ENCODE data around the gene PLAC1.

The PLAC1 gene

DNA sequence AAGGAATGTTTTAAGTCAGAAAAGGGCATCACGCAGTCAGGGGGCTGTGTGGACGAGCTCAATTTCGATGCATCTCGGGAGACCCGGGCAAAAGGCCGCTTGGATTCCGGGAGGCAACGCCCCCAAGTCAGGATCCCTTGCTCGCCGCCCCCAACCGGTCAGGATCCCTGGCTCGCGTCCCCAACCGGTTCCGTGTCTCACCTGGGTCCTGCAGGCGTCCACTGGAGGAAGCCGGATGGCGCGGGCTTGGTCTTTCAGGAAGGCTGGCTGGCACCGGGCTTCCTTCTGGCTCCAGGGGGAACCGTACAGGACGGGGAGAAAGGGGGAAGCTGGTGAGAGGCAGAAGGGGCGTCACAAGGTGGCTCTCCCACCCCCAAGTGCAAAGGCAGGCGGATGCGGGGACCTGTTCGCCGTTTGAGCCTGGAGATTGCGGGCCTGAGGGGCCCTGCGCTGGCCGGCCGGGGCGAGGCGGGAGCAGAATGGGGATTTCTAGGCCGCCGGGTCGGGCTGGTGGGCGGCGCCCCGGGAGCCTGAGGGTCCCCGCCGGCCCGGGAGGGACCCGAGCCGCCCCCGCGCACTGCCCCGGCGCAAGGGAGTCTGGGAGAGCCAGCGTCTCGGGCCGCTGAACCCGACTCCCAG is 113.6 kb downstream of the PLAC1 start:
- Histone ChIP-seq H3K36me3 (ENCODE audit: control insufficient read depth, insufficient read depth, low read length) (no peaks in the 10 kb centered on the region), H3K27me3 (ENCODE audit: control insufficient read depth, insufficient read depth, low read length) (peaks cover 54% of the 10 kb centered on the region), H3K9me3 (ENCODE audit: control insufficient read depth, low read length) (no peaks in the 10 kb centered on the region), H3K4me1 (ENCODE audit: control insufficient read depth, insufficient read depth, low read length) (no peaks in the 10 kb centered on the region), H3K4me3 (ENCODE audit: low read length) (no peak overlapping the region), H3K9ac (ENCODE audit: low read length) (no peak overlapping the region)

DNA sequence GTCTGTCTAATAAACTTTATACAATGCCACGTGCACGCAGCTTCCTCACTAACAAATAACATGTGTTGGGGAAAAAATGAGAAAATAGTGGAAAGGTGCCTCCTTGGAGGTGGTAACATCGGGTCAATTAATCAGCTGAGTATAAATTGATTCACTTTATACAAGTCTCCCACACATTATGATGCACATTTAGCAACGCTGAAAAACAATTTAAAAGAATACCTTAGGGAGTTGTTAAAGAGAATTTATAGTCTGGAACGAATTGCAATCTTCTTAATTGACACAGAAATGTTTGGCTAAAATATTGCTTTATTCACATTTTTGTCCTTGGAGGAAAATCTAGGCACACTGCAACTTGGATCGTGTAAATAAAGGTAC is 114.1 kb downstream of the PLAC1 start:
- Histone ChIP-seq H3K27me3 (ENCODE audit: control insufficient read depth, insufficient read depth, low read length) (peaks cover 49% of the 10 kb centered on the region), H3K9me3 (ENCODE audit: control insufficient read depth, low read length) (no peaks in the 10 kb centered on the region), H3K4me1 (ENCODE audit: control insufficient read depth, insufficient read depth, low read length) (no peaks in the 10 kb centered on the region), H3K9ac (ENCODE audit: low read length) (no peak overlapping the region), H3K4me3 (ENCODE audit: low read length) (no peak overlapping the region), H3K36me3 (ENCODE audit: control insufficient read depth, insufficient read depth, low read length) (no peaks in the 10 kb centered on the region)

DNA sequence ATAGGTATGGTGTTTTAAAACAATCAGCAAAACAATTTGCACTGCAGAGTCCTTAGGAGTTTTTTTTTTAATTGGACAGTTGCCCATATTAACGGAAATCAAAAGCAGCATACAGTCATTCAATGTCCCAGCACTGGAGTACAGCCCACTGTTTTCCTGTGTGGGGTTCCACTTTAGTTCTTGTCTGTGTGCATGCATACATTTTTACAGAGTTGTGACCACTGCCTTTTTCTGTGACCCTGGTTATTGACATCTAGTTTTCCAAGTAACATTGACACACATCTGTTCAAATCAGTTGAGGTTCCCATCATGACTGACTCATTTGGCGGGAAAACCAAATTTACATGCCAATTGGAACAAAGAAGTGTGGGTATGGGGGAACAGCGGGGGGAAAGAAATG is 115.0 kb downstream of the PLAC1 start:
- Histone ChIP-seq H3K4me1 (ENCODE audit: control insufficient read depth, insufficient read depth, low read length) (no peaks in the 10 kb centered on the region), H3K4me3 (ENCODE audit: low read length) (no peak overlapping the region), H3K27me3 (ENCODE audit: control insufficient read depth, insufficient read depth, low read length) (peaks cover 41% of the 10 kb centered on the region), H3K9me3 (ENCODE audit: control insufficient read depth, low read length) (no peaks in the 10 kb centered on the region), H3K36me3 (ENCODE audit: control insufficient read depth, insufficient read depth, low read length) (no peaks in the 10 kb centered on the region), H3K9ac (ENCODE audit: low read length) (no peak overlapping the region)

DNA sequence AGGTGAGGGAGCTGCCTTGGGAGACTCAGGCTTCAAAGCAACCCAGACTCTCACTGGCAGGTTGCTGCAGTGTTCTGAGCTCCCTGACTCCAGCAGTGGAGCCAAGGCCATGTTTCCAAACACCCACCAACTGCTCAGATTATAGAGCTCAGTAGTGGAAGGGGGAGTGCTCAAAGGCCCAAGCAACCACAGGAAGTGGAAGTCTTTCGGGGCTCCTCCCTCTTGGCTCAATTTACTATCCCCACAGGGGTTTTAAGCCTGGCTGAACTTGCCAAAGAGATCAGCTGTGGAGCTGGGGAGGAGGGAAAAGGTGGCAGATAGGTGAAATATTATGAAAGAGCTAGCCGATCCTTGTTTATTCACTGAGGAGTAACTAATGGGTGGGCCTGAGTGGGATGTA is 115.8 kb downstream of the PLAC1 start:
- H3K27me3 ChIP-seq (ENCODE audit: control insufficient read depth, insufficient read depth, low read length), result peaks cover 33% of the 10 kb centered on the region
- H3K9ac ChIP-seq (ENCODE audit: low read length), result no peak overlapping the region
- no peaks in the 10 kb centered on the region for H3K4me1 ChIP-seq (ENCODE audit: control insufficient read depth, insufficient read depth, low read length)
- no peaks in the 10 kb centered on the region for H3K36me3 ChIP-seq (ENCODE audit: control insufficient read depth, insufficient read depth, low read length)
- H3K9me3 ChIP-seq (ENCODE audit: control insufficient read depth, low read length), result no peaks in the 10 kb centered on the region
- H3K4me3 ChIP-seq (ENCODE audit: low read length), result no peak overlapping the region

DNA sequence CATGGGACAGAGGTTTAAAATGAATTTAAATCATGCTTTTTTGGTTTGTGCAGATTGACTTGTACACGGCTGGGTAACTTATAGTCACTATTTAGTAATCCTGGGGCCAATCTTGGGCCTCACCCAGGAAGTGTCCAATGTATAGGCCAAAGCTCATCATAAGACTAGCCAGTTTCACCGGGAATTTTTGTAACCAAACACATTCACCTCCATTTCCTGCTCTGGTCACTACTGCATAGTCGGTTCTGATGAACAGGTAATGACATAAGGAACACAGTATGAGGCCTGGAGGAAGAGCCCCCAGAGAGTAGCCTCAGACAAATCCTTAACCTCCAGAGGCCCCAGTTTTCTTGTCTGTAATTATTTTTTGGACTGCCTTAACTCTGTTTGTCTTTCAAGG is 116.4 kb downstream of the PLAC1 start:
- Histone ChIP-seq H3K9ac (ENCODE audit: low read length) (no peak overlapping the region), H3K4me3 (ENCODE audit: low read length) (no peak overlapping the region), H3K4me1 (ENCODE audit: control insufficient read depth, insufficient read depth, low read length) (peaks cover 3% of the 10 kb centered on the region), H3K27me3 (ENCODE audit: control insufficient read depth, insufficient read depth, low read length) (peaks cover 27% of the 10 kb centered on the region), H3K36me3 (ENCODE audit: control insufficient read depth, insufficient read depth, low read length) (no peaks in the 10 kb centered on the region), H3K9me3 (ENCODE audit: control insufficient read depth, low read length) (no peaks in the 10 kb centered on the region)

DNA sequence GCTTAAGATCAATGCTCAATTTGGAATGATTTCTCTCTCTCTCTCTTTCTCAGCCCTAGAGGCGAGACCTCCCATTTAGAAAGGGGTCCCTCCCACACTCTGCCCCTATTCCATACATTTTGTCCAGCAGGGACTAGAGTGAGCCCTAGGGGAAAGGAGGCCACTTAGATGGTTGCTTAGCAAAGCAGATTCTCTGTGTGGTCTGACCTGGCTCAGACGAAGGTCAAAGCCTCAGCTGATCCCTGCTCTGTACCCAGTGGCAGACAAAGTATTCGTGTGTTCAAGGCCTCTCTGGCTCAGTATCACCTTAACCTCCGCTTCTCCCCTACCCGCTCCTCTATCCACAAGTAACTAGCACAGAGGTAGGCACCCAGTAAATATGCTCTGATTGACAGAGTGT is 120.0 kb downstream of the PLAC1 start:
- Histone ChIP-seq H3K9ac (ENCODE audit: low read length) (no peak overlapping the region), H3K36me3 (ENCODE audit: control insufficient read depth, insufficient read depth, low read length) (no peaks in the 10 kb centered on the region), H3K9me3 (ENCODE audit: control insufficient read depth, low read length) (no peaks in the 10 kb centered on the region), H3K4me1 (ENCODE audit: control insufficient read depth, insufficient read depth, low read length) (peaks cover 3% of the 10 kb centered on the region), H3K27me3 (ENCODE audit: control insufficient read depth, insufficient read depth, low read length) (no peaks in the 10 kb centered on the region), H3K4me3 (ENCODE audit: low read length) (no peak overlapping the region)

DNA sequence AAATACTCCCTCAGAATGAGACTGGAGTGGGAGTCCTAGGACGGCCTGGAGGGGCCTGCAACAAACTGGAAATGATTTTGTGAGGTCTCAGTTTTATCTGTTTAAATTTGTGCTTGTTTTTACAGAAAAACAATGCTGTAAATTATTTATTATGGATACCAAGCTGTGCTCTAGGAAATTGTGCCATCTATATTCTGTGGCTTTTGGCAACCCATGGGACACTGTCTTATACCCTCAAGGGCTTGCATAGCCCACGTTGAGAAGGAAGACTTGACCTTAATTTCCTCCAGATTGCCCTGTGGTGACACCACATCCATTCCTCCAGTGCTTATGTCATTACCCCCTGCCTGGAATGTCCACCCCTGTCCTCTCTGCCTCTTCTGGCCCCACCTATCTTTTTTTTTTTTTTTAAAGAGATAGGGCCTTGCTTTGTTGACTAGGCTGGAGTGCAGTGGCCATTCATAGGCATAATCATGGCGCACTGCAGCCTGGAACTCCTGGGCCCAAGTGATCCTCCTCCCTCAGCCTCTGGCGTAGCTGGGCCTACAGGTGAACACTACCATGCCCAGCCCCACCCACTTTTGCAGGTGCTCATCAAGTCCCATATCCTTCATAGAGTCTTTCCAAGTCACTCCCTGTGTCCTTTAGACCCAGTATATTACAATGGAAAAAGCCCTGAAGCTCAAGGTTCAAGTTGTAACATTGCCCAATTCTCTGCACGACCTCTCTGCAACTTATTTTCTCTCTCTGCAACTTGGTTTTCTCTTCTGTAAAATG is 120.9 kb downstream of the PLAC1 start:
- Histone ChIP-seq H3K36me3 (ENCODE audit: control insufficient read depth, insufficient read depth, low read length) (no peaks in the 10 kb centered on the region), H3K9ac (ENCODE audit: low read length) (no peak overlapping the region), H3K4me1 (ENCODE audit: control insufficient read depth, insufficient read depth, low read length) (peaks cover 3% of the 10 kb centered on the region), H3K27me3 (ENCODE audit: control insufficient read depth, insufficient read depth, low read length) (no peaks in the 10 kb centered on the region), H3K4me3 (ENCODE audit: low read length) (no peak overlapping the region), H3K9me3 (ENCODE audit: control insufficient read depth, low read length) (no peaks in the 10 kb centered on the region)

DNA sequence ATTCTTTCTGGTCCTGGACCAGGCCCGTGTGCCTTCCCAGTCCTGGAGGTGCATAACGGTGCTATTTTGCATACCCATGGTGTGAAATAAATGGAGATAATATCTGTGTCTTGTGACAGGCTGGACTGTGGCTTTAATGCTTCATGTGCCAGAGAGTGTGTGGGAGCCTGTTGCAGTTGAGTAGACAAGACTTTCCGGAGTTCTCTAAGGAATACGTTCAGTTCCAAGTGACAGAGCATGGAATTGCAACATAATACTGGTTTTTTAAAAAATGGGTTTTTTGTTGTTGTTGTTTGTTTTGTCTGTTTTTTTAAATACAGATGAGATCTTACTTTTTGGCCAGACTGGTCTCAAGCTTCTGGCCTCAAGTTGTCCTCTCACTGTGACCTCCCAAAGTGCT is 124.3 kb downstream of the PLAC1 start:
- Histone ChIP-seq H3K9ac (ENCODE audit: low read length) (no peak overlapping the region), H3K27me3 (ENCODE audit: control insufficient read depth, insufficient read depth, low read length) (no peaks in the 10 kb centered on the region), H3K9me3 (ENCODE audit: control insufficient read depth, low read length) (no peaks in the 10 kb centered on the region), H3K4me1 (ENCODE audit: control insufficient read depth, insufficient read depth, low read length) (peaks cover 6% of the 10 kb centered on the region), H3K4me3 (ENCODE audit: low read length) (no peak overlapping the region), H3K36me3 (ENCODE audit: control insufficient read depth, insufficient read depth, low read length) (no peaks in the 10 kb centered on the region)

DNA sequence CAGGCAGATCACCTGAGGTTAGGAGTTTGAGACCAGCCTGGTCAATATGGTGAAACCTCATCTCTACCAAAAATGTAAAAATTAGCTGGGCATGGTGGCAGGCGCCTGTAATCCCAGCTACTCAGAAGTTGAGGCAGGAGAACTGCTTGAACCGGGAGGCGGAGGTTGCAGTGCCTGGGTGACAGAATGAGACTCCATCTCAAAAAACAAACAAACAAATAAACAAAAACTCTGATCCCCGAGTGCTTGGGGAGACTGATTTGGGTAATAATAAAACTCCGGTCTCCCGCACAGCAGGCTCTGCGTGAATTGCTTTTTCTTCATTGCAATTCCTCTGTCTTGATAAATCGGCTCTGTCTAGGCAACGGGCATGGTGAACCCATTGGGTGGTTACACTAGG is 124.9 kb downstream of the PLAC1 start:
- H3K9ac ChIP-seq (ENCODE audit: low read length), result no peak overlapping the region
- no peak overlapping the region for H3K4me3 ChIP-seq (ENCODE audit: low read length)
- H3K36me3 ChIP-seq (ENCODE audit: control insufficient read depth, insufficient read depth, low read length), result no peaks in the 10 kb centered on the region
- no peaks in the 10 kb centered on the region for H3K27me3 ChIP-seq (ENCODE audit: control insufficient read depth, insufficient read depth, low read length)
- H3K4me1 ChIP-seq (ENCODE audit: control insufficient read depth, insufficient read depth, low read length), result peaks cover 6% of the 10 kb centered on the region
- H3K9me3 ChIP-seq (ENCODE audit: control insufficient read depth, low read length), result no peaks in the 10 kb centered on the region

DNA sequence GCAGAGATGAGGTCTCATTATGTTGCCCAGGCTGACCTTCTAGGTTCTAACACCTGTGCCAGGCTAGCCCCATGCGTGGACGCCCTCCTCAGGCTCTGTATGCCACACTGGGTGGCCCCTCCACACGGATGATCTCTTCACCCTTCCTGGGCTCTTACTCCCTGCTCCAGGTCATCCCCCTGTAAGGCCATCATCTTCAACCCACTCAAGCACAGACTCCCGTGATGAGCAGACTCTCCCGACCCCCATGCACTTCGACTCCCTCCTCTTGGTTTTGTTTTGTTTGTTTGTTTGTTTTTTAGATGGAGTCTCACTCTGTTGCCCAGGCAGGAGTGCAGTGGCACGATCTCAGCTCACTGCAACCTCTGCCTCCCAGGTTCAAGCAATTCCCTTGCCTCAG is 127.4 kb downstream of the PLAC1 start:
- Histone ChIP-seq H3K27me3 (ENCODE audit: control insufficient read depth, insufficient read depth, low read length) (no peaks in the 10 kb centered on the region), H3K4me1 (ENCODE audit: control insufficient read depth, insufficient read depth, low read length) (peaks cover 4% of the 10 kb centered on the region), H3K9me3 (ENCODE audit: control insufficient read depth, low read length) (no peaks in the 10 kb centered on the region), H3K36me3 (ENCODE audit: control insufficient read depth, insufficient read depth, low read length) (no peaks in the 10 kb centered on the region), H3K9ac (ENCODE audit: low read length) (no peak overlapping the region), H3K4me3 (ENCODE audit: low read length) (no peak overlapping the region)

DNA sequence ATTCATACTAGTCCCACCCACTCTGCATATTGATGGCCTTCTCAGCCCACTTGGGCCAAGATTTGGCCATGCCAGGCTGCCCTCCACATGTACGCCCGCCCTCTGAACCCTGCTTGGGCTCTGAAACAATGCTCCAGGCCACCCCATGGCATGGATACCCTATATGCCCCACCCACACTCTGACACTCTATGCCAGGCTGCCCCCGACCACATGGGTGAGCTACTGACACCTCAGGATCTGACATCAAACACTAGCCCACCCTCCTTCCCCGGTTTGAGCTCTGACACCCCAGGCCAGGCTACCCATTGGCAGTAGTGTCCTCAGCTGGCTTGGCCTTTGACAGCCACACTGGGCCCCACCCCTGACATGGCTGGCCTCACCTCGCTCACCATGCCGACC is 128.8 kb downstream of the PLAC1 start:
- Histone ChIP-seq H3K36me3 (ENCODE audit: control insufficient read depth, insufficient read depth, low read length) (no peaks in the 10 kb centered on the region), H3K4me3 (ENCODE audit: low read length) (no peak overlapping the region), H3K27me3 (ENCODE audit: control insufficient read depth, insufficient read depth, low read length) (no peaks in the 10 kb centered on the region), H3K4me1 (ENCODE audit: control insufficient read depth, insufficient read depth, low read length) (peaks cover 4% of the 10 kb centered on the region), H3K9me3 (ENCODE audit: control insufficient read depth, low read length) (no peaks in the 10 kb centered on the region), H3K9ac (ENCODE audit: low read length) (no peak overlapping the region)

DNA sequence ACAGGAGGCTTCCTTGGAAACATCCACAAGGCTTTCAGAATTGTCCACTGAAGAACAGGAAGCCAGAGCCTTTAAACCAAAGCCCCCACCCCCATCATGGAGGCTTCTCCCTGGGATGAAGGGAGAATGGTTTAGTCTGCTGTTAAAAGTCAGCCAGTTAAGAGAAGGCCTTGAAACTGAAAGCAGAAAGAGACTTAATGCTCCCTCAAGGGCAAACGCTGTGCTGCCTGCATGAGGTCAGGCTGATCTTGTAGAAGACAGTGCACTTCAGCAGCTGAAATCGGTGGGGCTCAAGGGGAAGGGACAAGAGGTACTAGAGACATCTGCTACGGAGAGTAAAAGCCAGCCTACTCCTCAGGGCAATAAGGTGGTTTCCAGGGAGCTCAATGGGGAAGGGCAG is 129.3 kb downstream of the PLAC1 start:
- Histone ChIP-seq H3K9me3 (ENCODE audit: control insufficient read depth, low read length) (no peaks in the 10 kb centered on the region), H3K4me3 (ENCODE audit: low read length) (no peak overlapping the region), H3K4me1 (ENCODE audit: control insufficient read depth, insufficient read depth, low read length) (peaks cover 4% of the 10 kb centered on the region), H3K9ac (ENCODE audit: low read length) (no peak overlapping the region), H3K27me3 (ENCODE audit: control insufficient read depth, insufficient read depth, low read length) (no peaks in the 10 kb centered on the region), H3K36me3 (ENCODE audit: control insufficient read depth, insufficient read depth, low read length) (no peaks in the 10 kb centered on the region)

Data from mucosa of stomach (tissue), 1 donor.